Thyroid gland (tissue), 4 donors: Measurements from ENCODE around the gene ALPK3. TPM values are rescaled to one million over a fixed set of nuclear protein-coding genes. Genes with fewer than 3 reads are reported as not detected.
A peak's percentile ranks its signal among the peaks of the same experiment; 100 is the strongest.

Experiments used
- DNase-seq, 2 donors: peaks; one replicate each; pipeline ENCODE4 v3.0.0-alpha.2; 2019
- H3K27ac ChIP-seq, 3 donors: fragments of 200-600 bp; sonication (generic); 1 replicate in 2 of 3; 2 replicates in 1 of 3; pipeline ENCODE4 v1.5.1; 2016 to 2019; ENCODE audit warnings: mild to moderate bottlenecking in 1 of 3, moderate library complexity in 1 of 3
- H3K27me3 ChIP-seq: fragments of 200-600 bp; sonication (generic); one replicate; pipeline ENCODE4 v1.5.1; 2019
- H3K36me3 ChIP-seq, 2 donors: fragments of 200-600 bp; sonication (generic); one replicate each; pipeline ENCODE4 v1.5.1; 2016 to 2019
- H3K4me1 ChIP-seq, 2 donors: fragments of 200-600 bp; sonication (generic); one replicate each; pipeline ENCODE4 v1.5.1; 2017 to 2019
- H3K4me3 ChIP-seq, 3 donors: fragments of 200-600 bp; sonication (generic); replicated peaks in 1 of 3; 1 replicate in 2 of 3; 2 replicates in 1 of 3; pipeline ENCODE4 v1.5.1; 2016; ENCODE audit warnings: mild to moderate bottlenecking in 1 of 3
- H3K9me3 ChIP-seq: fragments of 200-600 bp; sonication (generic); one replicate; pipeline ENCODE4 v1.5.1; 2017
- CTCF ChIP-seq, 6 experiments: fragments of 200-600 bp in 3 of 6; fragments of 450-650 bp in 3 of 6; sonication (generic) in 3 of 6; IDR thresholded peaks; one replicate each; pipeline ENCODE4 v1.5.1; 2016 to 2019; ENCODE audit warnings: antibody characterized with exemption in 6 of 6, mild to moderate bottlenecking in 2 of 6, inconsistent platforms in 1 of 6, moderate library complexity in 1 of 6
- POLR2A ChIP-seq, 2 donors: fragments of 450-650 bp; IDR thresholded peaks; one replicate each; pipeline ENCODE4 v1.6.1; 2017; ENCODE audit warnings: antibody characterized with exemption in 2 of 2, mild to moderate bottlenecking in 2 of 2, moderate library complexity in 1 of 2
- WGBS, 2 donors: methylation state at CpG; one replicate each; pipeline ENCODE4 v1.1.5; 2017; 5-methylcytosine and 5-hydroxymethylcytosine counted together
- intact Hi-C: fragments of 100-400 bp; cut with DNase I; formaldehyde crosslinking; loops from one replicate; pipeline ENCODE4 v1.15.1; 2023
- small RNA-seq: library from RNA; depleted of rRNA; stranded (forward); fragments of <200 nt; gene quantifications from one replicate; pipeline ENCODE3, GENCODE V24; 2016
- total RNA-seq, 4 donors: library from RNA; depleted of rRNA; stranded (reverse); fragments of >200 nt; gene quantifications; one replicate each; pipeline ENCODE4 v1.2.3, GENCODE V29; 2016

Gene ALPK3
- total RNA-seq, 4 donors from 2014 or later = 5.8 to 10.4 (median 7.4) TPM

- Histone ChIP-seq H3K36me3 (no peaks in the 10 kb centered on the region), H3K9me3 (no peaks in the 10 kb centered on the region), H3K27me3 (no peaks in the 10 kb centered on the region), H3K27ac (no peak overlapping the region), H3K4me3 (no peak overlapping the region), H3K4me1 (peaks cover 0 to 11% of the 10 kb centered on the region in 2 donors)
- WGBS, 2 donors = 87 to 96% methylated on average over 2 of the region's 2 CpGs
- TF ChIP-seq CTCF (IDR thresholded peaks at IDR 0.05) (no peak), POLR2A (IDR thresholded peaks at IDR 0.05) (no peak)
- intact Hi-C loops = loop anchor here (10.0 kb wide), 1 partner anchor 96 kb away; no protein-coding TSS in a partner anchor
- no peak for DNase-seq
These were observed 104.0 kb downstream of the ALPK3 start for GRCh38 chr15:84921121-84921520.

- Histone ChIP-seq H3K36me3 (no peaks in the 10 kb centered on the region), H3K4me1 (peaks cover 0 to 13% of the 10 kb centered on the region in 2 donors), H3K27ac (no peak overlapping the region), H3K4me3 (no peak overlapping the region), H3K27me3 (no peaks in the 10 kb centered on the region), H3K9me3 (no peaks in the 10 kb centered on the region)
- no peak for TF ChIP-seq POLR2A (IDR thresholded peaks at IDR 0.05)
- no peak for TF ChIP-seq CTCF (IDR thresholded peaks at IDR 0.05)
- intact Hi-C loops = loop anchor here (10.0 kb wide), 1 partner anchor 98 kb away; no protein-coding TSS in a partner anchor
- peak in 1 of 2 donors; percentile 21 for DNase-seq
- WGBS, 2 donors = 80% methylated on average over 13 of the region's 13 CpGs
These were observed 105.4 kb downstream of the ALPK3 start for GRCh38 chr15:84922530-84922929.

Small RNA genes lying within 50 kb of the gene (small RNA-seq; reads per million reads assigned to genes)
- not detected for gene RF00402

Other genes with a start within 250 kb of the ALPK3 start
- gene ZSCAN2, start 216.3 kb upstream of the ALPK3 start, total RNA-seq = 10 to 100 TPM in 2 of 4 donors, 1 to 10 TPM in 2; 9.1 to 22.7 (median 11.7) TPM
- 10 to 100 TPM; 37.5 to 63.3 (median 41.1) TPM for gene WDR73, start 163.1 kb upstream of the ALPK3 start, total RNA-seq
- 10 to 100 TPM; 12.9 to 43.4 (median 23.5) TPM for gene NMB, start 159.2 kb upstream of the ALPK3 start, total RNA-seq
- 100 to 1,000 TPM; 170 to 304 (median 182) TPM for gene SEC11A, start 101.2 kb upstream of the ALPK3 start, total RNA-seq
- 10 to 100 TPM; 18.3 to 28.0 (median 21.2) TPM for gene ZNF592, start 68.8 kb upstream of the ALPK3 start, total RNA-seq
- gene SLC28A1, start 67.3 kb downstream of the ALPK3 start, total RNA-seq = not detected
- gene PDE8A, start 164.5 kb downstream of the ALPK3 start, total RNA-seq = 10 to 100 TPM; 31.6 to 52.1 (median 35.2) TPM